Natural killer cell (primary cell): ENCODE measurements around the gene ADAM22. TPM values are rescaled to one million over a fixed set of nuclear protein-coding genes. Genes with fewer than 3 reads are reported as not detected.

Source experiments
- ATAC-seq, 3 donors: fragments of 150-1000 bp in 2 of 3; fragments of 200-7000 bp in 1 of 3; cut with Tn5 transposase; 1 replicate in 1 of 3; 2 replicates in 2 of 3; pipeline ENCODE4 v1.10.0; 2021; ENCODE audit warnings: mild to moderate bottlenecking in 2 of 3, moderate library complexity in 2 of 3
- DNase-seq, 2 donors: peaks; one replicate each; pipeline versions ENCODE4 v3.0.0 to v3.0.0-alpha.2; 2013 to 2021; ENCODE audit warnings: mixed read lengths in 1 of 2
- H3K27ac ChIP-seq: one replicate; pipeline ENCODE4 v1.5.1; 2013; ENCODE audit warnings: mild to moderate bottlenecking, low read length
- H3K27me3 ChIP-seq: one replicate; pipeline ENCODE4 v1.6.1; 2013; ENCODE audit warnings: low read length; ENCODE audit not compliant: control insufficient read depth, insufficient read depth
- H3K36me3 ChIP-seq: one replicate; pipeline ENCODE4 v1.6.1; 2013; ENCODE audit warnings: low read length; ENCODE audit not compliant: control insufficient read depth, insufficient read depth
- H3K4me1 ChIP-seq: one replicate; pipeline ENCODE4 v1.6.1; 2013; ENCODE audit warnings: low read length; ENCODE audit not compliant: control insufficient read depth, insufficient read depth
- H3K4me3 ChIP-seq: one replicate; pipeline ENCODE4 v1.5.1; 2013; ENCODE audit warnings: low read length
- H3K9me3 ChIP-seq: one replicate; pipeline ENCODE4 v1.6.1; 2013; ENCODE audit warnings: low read length; ENCODE audit not compliant: control insufficient read depth, insufficient read depth
- H3K27ac Mint-ChIP-seq, 2 donors: one replicate each; pipeline ENCODE4 v1.8.0; 2022; ENCODE audit warnings: mild to moderate bottlenecking in 2 of 2, mixed read lengths in 2 of 2, moderate library complexity in 1 of 2
- H3K27me3 Mint-ChIP-seq, 2 donors: one replicate each; pipeline ENCODE4 v1.8.0; 2022; ENCODE audit warnings: low read depth in 2 of 2, mixed read lengths in 2 of 2
- H3K36me3 Mint-ChIP-seq: one replicate; pipeline ENCODE4 v1.8.0; 2022; ENCODE audit warnings: mixed read lengths
- H3K4me1 Mint-ChIP-seq, 2 donors: one replicate each; pipeline ENCODE4 v1.8.0; 2022; ENCODE audit warnings: mixed read lengths in 2 of 2
- H3K4me3 Mint-ChIP-seq: one replicate; pipeline ENCODE4 v1.8.0; 2022; ENCODE audit warnings: mild to moderate bottlenecking, moderate library complexity, mixed read lengths
- H3K9me3 Mint-ChIP-seq, 2 donors: one replicate each; pipeline ENCODE4 v1.8.0; 2022; ENCODE audit warnings: mixed read lengths in 2 of 2
- WGBS: methylation state at CpG from one replicate; pipeline ENCODE4 v1.1.7; 2013; ENCODE audit warnings: missing lambda C conversion rate; ENCODE audit not compliant: insufficient coverage; 5-methylcytosine and 5-hydroxymethylcytosine counted together
- intact Hi-C: fragments of 100-400 bp; cut with micrococcal nuclease; formaldehyde crosslinking; loops from one replicate; pipeline ENCODE4 v1.14.2; 2022
- total RNA-seq, 4 donors: library from RNA; stranded (reverse); fragments of 120-200 nt in 1 of 4; gene quantifications; one replicate each; pipeline versions ENCODE4 v1.2.3 to v1.2.4, GENCODE V29; 2013 to 2022
- TF ChIP-seq, protein P1 (sequence below): fragments of 200-600 bp; IDR thresholded peaks from one replicate; pipeline ENCODE4 v1.8.0; 2022; ENCODE audit warnings: antibody characterized with exemption

Gene ADAM22
- total RNA-seq, 3 donors from 2014 or later (not counting 1 experiment from before 2014, with no cell fraction given) = 3.0 to 5.4 (median 3.7) TPM

DNA sequence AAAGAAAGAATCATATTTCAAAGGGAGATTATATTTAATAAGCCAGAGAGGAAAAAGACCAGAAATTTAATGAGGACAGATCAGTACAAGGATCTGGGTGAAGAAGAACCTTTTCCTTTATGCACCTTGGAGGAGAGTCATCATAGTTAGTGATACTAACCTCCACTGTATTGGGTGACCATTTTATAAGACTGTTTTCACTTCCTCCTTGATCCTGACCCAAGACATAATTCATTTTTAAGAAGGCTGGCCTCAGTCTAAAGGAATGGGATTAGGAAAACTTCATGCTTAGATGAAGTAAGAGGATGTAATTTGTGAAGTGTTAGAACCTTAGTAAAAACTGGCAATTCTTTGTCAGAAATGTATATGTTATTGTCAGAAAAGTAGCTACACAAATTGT is 68.6 kb downstream of the ADAM22 start:
- Histone ChIP-seq H3K4me1 (no peaks in the 10 kb centered on the region), H3K36me3 (no peaks in the 10 kb centered on the region), H3K4me3 (no peak overlapping the region), H3K9me3 (no peaks in the 10 kb centered on the region), H3K27ac (no peak overlapping the region), H3K27me3 (no peaks in the 10 kb centered on the region)
- Mint-ChIP-seq H3K9me3 (no peaks in the 10 kb centered on the region), H3K27ac (no peak overlapping the region), H3K4me3 (no peak overlapping the region), H3K27me3 (no peaks in the 10 kb centered on the region), H3K4me1 (no peaks in the 10 kb centered on the region), H3K36me3 (no peaks in the 10 kb centered on the region)
- ATAC-seq = no peak
- DNase-seq = no peak
- intact Hi-C loops = no loop called here
- TF ChIP-seq, protein P1, sequence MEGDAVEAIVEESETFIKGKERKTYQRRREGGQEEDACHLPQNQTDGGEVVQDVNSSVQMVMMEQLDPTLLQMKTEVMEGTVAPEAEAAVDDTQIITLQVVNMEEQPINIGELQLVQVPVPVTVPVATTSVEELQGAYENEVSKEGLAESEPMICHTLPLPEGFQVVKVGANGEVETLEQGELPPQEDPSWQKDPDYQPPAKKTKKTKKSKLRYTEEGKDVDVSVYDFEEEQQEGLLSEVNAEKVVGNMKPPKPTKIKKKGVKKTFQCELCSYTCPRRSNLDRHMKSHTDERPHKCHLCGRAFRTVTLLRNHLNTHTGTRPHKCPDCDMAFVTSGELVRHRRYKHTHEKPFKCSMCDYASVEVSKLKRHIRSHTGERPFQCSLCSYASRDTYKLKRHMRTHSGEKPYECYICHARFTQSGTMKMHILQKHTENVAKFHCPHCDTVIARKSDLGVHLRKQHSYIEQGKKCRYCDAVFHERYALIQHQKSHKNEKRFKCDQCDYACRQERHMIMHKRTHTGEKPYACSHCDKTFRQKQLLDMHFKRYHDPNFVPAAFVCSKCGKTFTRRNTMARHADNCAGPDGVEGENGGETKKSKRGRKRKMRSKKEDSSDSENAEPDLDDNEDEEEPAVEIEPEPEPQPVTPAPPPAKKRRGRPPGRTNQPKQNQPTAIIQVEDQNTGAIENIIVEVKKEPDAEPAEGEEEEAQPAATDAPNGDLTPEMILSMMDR = no peak

DNA sequence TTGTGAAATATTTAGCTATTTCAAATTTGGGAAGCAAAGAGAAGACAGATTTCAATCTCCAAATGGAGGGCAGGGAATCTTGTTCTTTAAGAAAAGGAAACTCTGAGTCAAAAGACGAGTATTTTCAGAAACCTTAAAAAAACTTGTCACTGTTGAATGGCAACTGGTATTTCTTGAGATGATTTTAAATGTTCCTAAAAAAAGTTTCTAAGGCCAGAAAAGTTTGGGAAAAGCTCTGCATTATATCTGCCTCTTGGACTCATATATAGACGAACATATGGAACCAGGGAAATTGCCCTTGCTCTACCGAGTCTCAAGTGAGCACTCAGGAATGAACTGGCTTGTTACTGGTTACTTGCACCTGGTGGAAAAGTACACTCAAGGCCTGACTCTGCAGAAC is 69.5 kb downstream of the ADAM22 start:
- no peaks in the 10 kb centered on the region for H3K4me1 ChIP-seq
- no peaks in the 10 kb centered on the region for H3K9me3 Mint-ChIP-seq
- no peaks in the 10 kb centered on the region for H3K36me3 Mint-ChIP-seq
- no peak overlapping the region for H3K4me3 ChIP-seq
- intact Hi-C loops = no loop called here
- TF ChIP-seq, protein P1 = no peak
- no peaks in the 10 kb centered on the region for H3K27me3 Mint-ChIP-seq
- H3K9me3 ChIP-seq = no peaks in the 10 kb centered on the region
- H3K27ac ChIP-seq = no peak overlapping the region
- ATAC-seq (no peak), DNase-seq (no peak)
- H3K4me1 Mint-ChIP-seq = no peaks in the 10 kb centered on the region
- no peak overlapping the region for H3K27ac Mint-ChIP-seq
- WGBS = 96% methylated on average over 3 of the region's 3 CpGs
- no peaks in the 10 kb centered on the region for H3K27me3 ChIP-seq
- no peak overlapping the region for H3K4me3 Mint-ChIP-seq
- no peaks in the 10 kb centered on the region for H3K36me3 ChIP-seq

DNA sequence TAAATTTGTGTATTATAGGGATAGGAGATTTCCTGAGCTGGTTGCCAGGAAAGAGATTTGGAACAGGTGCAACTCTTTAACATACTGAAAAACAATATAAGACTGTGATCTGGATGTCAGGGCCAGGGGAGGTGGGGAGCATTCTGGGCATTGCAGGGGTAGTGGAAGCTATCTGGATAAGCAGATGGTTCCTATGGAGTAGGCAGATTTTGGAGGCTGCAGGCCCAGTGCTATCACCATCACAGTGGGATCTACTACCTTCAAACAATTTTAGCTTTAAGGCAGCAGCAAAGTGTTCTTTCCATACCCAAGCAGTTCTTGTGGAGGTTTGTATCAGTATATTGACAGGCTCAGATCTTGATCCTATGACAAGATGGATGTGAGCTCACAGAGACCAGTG is 71.1 kb downstream of the ADAM22 start:
- H3K27ac Mint-ChIP-seq = no peak overlapping the region
- no peak overlapping the region for H3K4me3 Mint-ChIP-seq
- Histone ChIP-seq H3K27ac (no peak overlapping the region), H3K4me3 (no peak overlapping the region), H3K4me1 (no peaks in the 10 kb centered on the region), H3K36me3 (no peaks in the 10 kb centered on the region), H3K9me3 (no peaks in the 10 kb centered on the region), H3K27me3 (no peaks in the 10 kb centered on the region)
- DNase-seq = no peak
- H3K9me3 Mint-ChIP-seq = no peaks in the 10 kb centered on the region
- no peaks in the 10 kb centered on the region for H3K27me3 Mint-ChIP-seq
- no peaks in the 10 kb centered on the region for H3K36me3 Mint-ChIP-seq
- TF ChIP-seq, protein P1 = no peak
- no peak for ATAC-seq
- no peaks in the 10 kb centered on the region for H3K4me1 Mint-ChIP-seq
- intact Hi-C loops = no loop called here

DNA sequence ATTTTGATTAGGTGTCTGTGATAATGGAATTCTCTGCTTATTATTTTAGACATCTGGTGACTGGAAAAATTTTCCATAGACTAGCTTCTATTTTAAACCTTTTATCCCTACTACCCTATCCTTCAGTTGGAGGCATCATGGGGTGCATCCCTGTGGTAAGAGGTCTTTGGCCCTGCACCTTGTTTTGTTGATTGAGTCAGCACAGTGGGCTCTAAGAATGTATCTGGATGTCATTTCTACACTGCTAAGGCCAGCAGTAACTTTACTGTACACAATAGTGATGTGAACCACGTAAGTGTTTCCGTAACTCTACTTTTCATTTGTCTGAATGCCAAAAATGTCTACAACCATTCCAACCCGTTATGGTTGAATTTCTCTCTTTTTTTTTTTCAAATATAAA is 75.6 kb downstream of the ADAM22 start:
- H3K4me1 Mint-ChIP-seq = no peaks in the 10 kb centered on the region
- no peaks in the 10 kb centered on the region for H3K36me3 ChIP-seq
- no peak for DNase-seq
- TF ChIP-seq, protein P1 = no peak
- 96% methylated on average over 2 of the region's 3 CpGs for WGBS
- intact Hi-C loops = no loop called here
- H3K27ac Mint-ChIP-seq = no peak overlapping the region
- H3K27me3 Mint-ChIP-seq = no peaks in the 10 kb centered on the region
- no peaks in the 10 kb centered on the region for H3K27me3 ChIP-seq
- H3K9me3 ChIP-seq = no peaks in the 10 kb centered on the region
- H3K27ac ChIP-seq = no peak overlapping the region
- no peak overlapping the region for H3K4me3 ChIP-seq
- H3K4me1 ChIP-seq = no peaks in the 10 kb centered on the region
- no peak overlapping the region for H3K4me3 Mint-ChIP-seq
- H3K36me3 Mint-ChIP-seq = no peaks in the 10 kb centered on the region
- H3K9me3 Mint-ChIP-seq = no peaks in the 10 kb centered on the region
- ATAC-seq = no peak
